ENCODE measurements around the gene MFSD12.
A peak's percentile ranks its signal among the peaks of the same experiment; 100 is the strongest.

MFSD12 gene

GRCh38 chr19:3589439-3589838 is 32.1 kb upstream of the MFSD12 start:
- Histone ChIP-seq H3K4me3 (ENCODE audit: low read length in 2 of 2) (no peak overlapping the region), H3K4me1 (ENCODE audit: control insufficient read depth in 2 of 2, insufficient read depth in 1 of 2, low read depth in 1 of 2, low read length in 2 of 2) (no peaks in the 10 kb centered on the region)

DNA sequence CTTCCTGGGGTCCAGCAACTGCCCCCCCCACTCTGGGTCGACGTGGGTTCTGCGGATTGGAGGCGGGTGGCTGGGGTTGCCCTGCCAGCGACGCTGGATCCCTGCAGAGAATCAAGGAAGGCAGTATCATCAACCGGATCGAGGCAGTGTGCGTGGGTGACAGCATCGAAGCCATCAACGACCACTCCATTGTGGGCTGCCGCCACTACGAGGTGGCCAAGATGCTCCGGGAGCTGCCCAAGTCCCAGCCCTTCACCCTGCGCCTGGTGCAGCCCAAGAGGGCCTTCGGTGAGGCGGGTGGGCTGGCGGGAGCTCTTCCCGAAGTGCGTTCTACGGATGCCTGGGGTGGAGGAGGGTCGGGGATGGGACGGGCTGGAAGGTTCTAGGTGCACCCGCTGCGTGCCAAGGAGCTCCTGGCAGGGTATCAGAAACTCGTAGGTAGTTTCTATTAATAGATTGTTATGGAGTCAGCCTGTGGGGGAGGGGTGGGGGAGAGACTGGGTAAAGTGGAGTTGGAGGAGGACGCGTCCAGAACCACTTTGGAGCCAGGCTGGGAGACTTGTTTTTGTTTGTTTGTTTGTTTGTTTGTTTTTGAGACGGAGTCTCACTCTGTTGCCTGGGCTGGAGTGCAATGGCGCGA is 29.4 kb upstream of the MFSD12 start:
- no CpG with 5 or more reads among the region's 31 CpGs for WGBS, 2 donors (ENCODE audit: extremely low coverage in 2 of 2, insufficient read length in 2 of 2, insufficient replicate concordance in 1 of 2)
- Histone ChIP-seq H3K79me1 (ENCODE audit: low read depth, low read length) (no peaks in the 10 kb centered on the region), H3K27me3 (ENCODE audit: control insufficient read depth in 3 of 3, insufficient read depth in 3 of 3, low read depth in 1 of 3, low read length in 3 of 3) (peaks cover 8 to 24% (median 23%) of the 10 kb centered on the region in 3 experiments), H3K9ac (ENCODE audit: low read depth, low read length, poor library complexity) (no peak overlapping the region), H2BK15ac (ENCODE audit: low read length) (peak overlapping the region; percentile 58), H3K4me2 (ENCODE audit: insufficient read depth, low read length, poor library complexity, severe bottlenecking) (no peak overlapping the region), H4K91ac (ENCODE audit: low read depth, low read length, poor library complexity) (no peak overlapping the region), H2BK12ac (ENCODE audit: low read length) (peak overlapping the region; percentile 41), H3K4me1 (ENCODE audit: control insufficient read depth in 2 of 2, insufficient read depth in 1 of 2, low read depth in 1 of 2, low read length in 2 of 2) (no peaks in the 10 kb centered on the region), H2BK5ac (ENCODE audit: low read length) (no peak overlapping the region), H3K18ac (ENCODE audit: low read length) (peak overlapping the region; percentile 38), H3K27ac (replicated peaks; ENCODE audit: low read length) (no peak overlapping the region), H3K9me3 (replicated peaks in 1 of 2; ENCODE audit: control insufficient read depth in 2 of 2, insufficient read depth in 1 of 2, low read depth in 1 of 2, low read length in 2 of 2) (no peaks in the 10 kb centered on the region), H2BK120ac (ENCODE audit: low read depth, low read length) (no peak overlapping the region), H3K4ac (ENCODE audit: low read length) (no peak overlapping the region), H2AK5ac (ENCODE audit: low read depth, low read length) (peak overlapping the region; percentile 75), H2AFZ (ENCODE audit: low read length) (no peak overlapping the region), H3K14ac (ENCODE audit: low read length) (peak overlapping the region; percentile 56), H3K23ac (ENCODE audit: low read depth, low read length, poor library complexity) (peak overlapping the region; percentile 20), H3K36me3 (replicated peaks in 1 of 2; ENCODE audit: control insufficient read depth in 2 of 2, insufficient read depth in 2 of 2, low read length in 2 of 2) (no peaks in the 10 kb centered on the region), H4K8ac (ENCODE audit: low read depth, low read length) (peak overlapping the region; percentile 65), H3K4me3 (ENCODE audit: low read length in 2 of 2) (no peak overlapping the region)
- no peak for DNase-seq (ENCODE audit: low spot score)

More at GRCh38 chr19:3589439-3589838, 32.1 kb upstream of the MFSD12 start:
- no peak overlapping the region for H3K23ac ChIP-seq (ENCODE audit: low read depth, low read length, poor library complexity)
- no peak overlapping the region for H2AFZ ChIP-seq (ENCODE audit: low read length)
- H3K14ac ChIP-seq (ENCODE audit: low read length): no peak overlapping the region
- no peak overlapping the region for H3K27ac ChIP-seq (replicated peaks; ENCODE audit: low read length)
- H4K8ac ChIP-seq (ENCODE audit: low read depth, low read length): no peak overlapping the region
- no peak overlapping the region for H3K4ac ChIP-seq (ENCODE audit: low read length)
- no peak overlapping the region for H4K91ac ChIP-seq (ENCODE audit: low read depth, low read length, poor library complexity)
- no peak overlapping the region for H2BK120ac ChIP-seq (ENCODE audit: low read depth, low read length)
- WGBS, 2 donors (ENCODE audit: extremely low coverage in 2 of 2, insufficient read length in 2 of 2, insufficient replicate concordance in 1 of 2): no CpG with 5 or more reads among the region's 11 CpGs
- no peak overlapping the region for H2BK12ac ChIP-seq (ENCODE audit: low read length)
- no peaks in the 10 kb centered on the region for H3K79me1 ChIP-seq (ENCODE audit: low read depth, low read length)
- H2BK15ac ChIP-seq (ENCODE audit: low read length): no peak overlapping the region
- no peak for DNase-seq (ENCODE audit: low spot score)
- no peak overlapping the region for H3K4me2 ChIP-seq (ENCODE audit: insufficient read depth, low read length, poor library complexity, severe bottlenecking)
- no peak overlapping the region for H2BK5ac ChIP-seq (ENCODE audit: low read length)
- H3K9me3 ChIP-seq (replicated peaks in 1 of 2; ENCODE audit: control insufficient read depth in 2 of 2, insufficient read depth in 1 of 2, low read depth in 1 of 2, low read length in 2 of 2): no peaks in the 10 kb centered on the region
- H3K27me3 ChIP-seq (ENCODE audit: control insufficient read depth in 3 of 3, insufficient read depth in 3 of 3, low read depth in 1 of 3, low read length in 3 of 3): peaks cover 8 to 20% (median 20%) of the 10 kb centered on the region in 3 experiments
- H3K18ac ChIP-seq (ENCODE audit: low read length): no peak overlapping the region
- H2AK5ac ChIP-seq (ENCODE audit: low read depth, low read length): no peak overlapping the region
- H3K36me3 ChIP-seq (replicated peaks in 1 of 2; ENCODE audit: control insufficient read depth in 2 of 2, insufficient read depth in 2 of 2, low read length in 2 of 2): no peaks in the 10 kb centered on the region
- no peak overlapping the region for H3K9ac ChIP-seq (ENCODE audit: low read depth, low read length, poor library complexity)

DNA sequence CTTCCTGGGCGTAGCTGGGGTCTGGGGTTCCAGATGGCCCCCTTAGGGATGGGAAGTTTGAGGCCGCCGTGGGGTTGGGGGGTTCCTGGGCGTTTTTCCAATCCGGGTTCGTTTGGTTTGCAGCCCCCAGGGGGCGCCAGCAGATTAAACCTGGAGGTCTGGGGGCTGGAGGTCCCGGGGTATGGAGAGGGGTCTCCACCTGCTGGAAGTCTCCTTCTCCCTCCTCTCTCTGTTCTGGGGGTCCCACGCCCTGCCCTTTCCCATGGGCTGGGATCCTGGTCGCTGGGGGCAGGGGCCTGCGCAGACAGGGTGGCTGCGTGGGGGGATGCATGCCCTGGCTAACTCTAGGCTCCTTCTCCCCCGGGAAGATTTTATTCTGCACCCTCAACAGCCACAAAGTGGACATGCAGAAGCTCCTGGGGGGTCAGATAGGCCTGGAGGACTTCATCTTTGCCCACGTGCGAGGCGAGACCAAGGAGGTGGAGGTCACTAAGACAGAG is 28.8 kb upstream of the MFSD12 start:
- no peaks in the 10 kb centered on the region for H3K4me1 ChIP-seq (ENCODE audit: control insufficient read depth in 2 of 2, insufficient read depth in 1 of 2, low read depth in 1 of 2, low read length in 2 of 2)
- no peak overlapping the region for H3K4ac ChIP-seq (ENCODE audit: low read length)
- H3K36me3 ChIP-seq (replicated peaks in 1 of 2; ENCODE audit: control insufficient read depth in 2 of 2, insufficient read depth in 2 of 2, low read length in 2 of 2): no peaks in the 10 kb centered on the region
- no peaks in the 10 kb centered on the region for H3K9me3 ChIP-seq (replicated peaks in 1 of 2; ENCODE audit: control insufficient read depth in 2 of 2, insufficient read depth in 1 of 2, low read depth in 1 of 2, low read length in 2 of 2)
- H3K27me3 ChIP-seq (ENCODE audit: control insufficient read depth in 3 of 3, insufficient read depth in 3 of 3, low read depth in 1 of 3, low read length in 3 of 3): peaks cover 8 to 24% (median 23%) of the 10 kb centered on the region in 3 experiments
- no peak overlapping the region for H2BK120ac ChIP-seq (ENCODE audit: low read depth, low read length)
- H3K79me1 ChIP-seq (ENCODE audit: low read depth, low read length): no peaks in the 10 kb centered on the region
- H2BK15ac ChIP-seq (ENCODE audit: low read length): peak overlapping the region; percentile 67
- H3K14ac ChIP-seq (ENCODE audit: low read length): peak overlapping the region; percentile 56
- H3K9ac ChIP-seq (ENCODE audit: low read depth, low read length, poor library complexity): no peak overlapping the region
- DNase-seq (ENCODE audit: low spot score): no peak
- WGBS, 2 donors (ENCODE audit: extremely low coverage in 2 of 2, insufficient read length in 2 of 2, insufficient replicate concordance in 1 of 2): no CpG with 5 or more reads among the region's 16 CpGs
- H3K23ac ChIP-seq (ENCODE audit: low read depth, low read length, poor library complexity): peak overlapping the region; percentile 73
- H3K27ac ChIP-seq (replicated peaks; ENCODE audit: low read length): no peak overlapping the region
- H2BK5ac ChIP-seq (ENCODE audit: low read length): peak overlapping the region; percentile 39
- no peak overlapping the region for H4K91ac ChIP-seq (ENCODE audit: low read depth, low read length, poor library complexity)
- peak overlapping the region; percentile 54 for H3K4me2 ChIP-seq (ENCODE audit: insufficient read depth, low read length, poor library complexity, severe bottlenecking)
- H4K8ac ChIP-seq (ENCODE audit: low read depth, low read length): no peak overlapping the region
- no peak overlapping the region for H3K4me3 ChIP-seq (ENCODE audit: low read length in 2 of 2)
- H3K18ac ChIP-seq (ENCODE audit: low read length): no peak overlapping the region
- H2BK12ac ChIP-seq (ENCODE audit: low read length): no peak overlapping the region
- H2AK5ac ChIP-seq (ENCODE audit: low read depth, low read length): peak overlapping the region; percentile 75
- H2AFZ ChIP-seq (ENCODE audit: low read length): peak overlapping the region; percentile 73

DNA sequence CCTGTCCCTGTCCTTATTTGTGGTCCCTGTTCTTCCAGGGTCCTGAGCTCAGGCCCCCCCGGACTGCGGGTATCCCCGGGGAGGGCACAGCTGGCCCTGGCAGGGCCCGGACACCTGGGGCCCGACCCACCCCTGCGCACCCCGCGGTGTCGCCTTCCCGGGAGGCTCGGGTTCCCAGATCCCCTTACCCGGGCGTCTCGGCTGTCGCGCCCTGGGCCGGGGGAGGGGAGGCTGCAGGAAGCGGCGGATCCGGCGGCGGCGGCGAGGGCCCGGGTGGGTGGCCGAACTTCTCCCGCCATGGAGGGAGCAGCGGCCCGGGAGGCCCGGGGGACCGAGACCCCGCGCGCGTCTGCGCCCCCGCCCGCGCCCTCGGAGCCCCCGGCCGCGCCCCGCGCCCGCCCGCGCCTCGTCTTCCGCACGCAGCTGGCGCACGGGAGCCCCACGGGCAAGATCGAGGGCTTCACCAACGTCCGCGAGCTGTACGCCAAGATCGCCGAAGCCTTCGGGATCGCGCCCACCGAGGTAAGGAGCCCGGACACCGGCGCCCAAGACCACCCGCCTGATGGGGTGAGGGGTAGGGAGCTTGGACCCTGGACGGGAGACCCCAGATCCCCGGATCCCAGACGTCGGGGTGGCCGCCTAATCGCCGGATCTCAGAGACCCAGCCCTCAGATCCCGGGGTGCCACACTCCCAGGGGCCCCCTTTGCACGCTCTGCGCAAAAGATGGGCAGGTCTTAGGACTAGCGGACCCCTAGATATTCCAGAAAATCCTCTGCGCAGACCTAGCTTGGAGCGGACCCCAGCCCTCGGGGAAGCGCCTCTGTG is 28.1 kb upstream of the MFSD12 start, which contains the start of gene GIPC3:
Gene GIPC3, plus strand, starts transcription at position 178 of the 826 bp plus-strand sequence. Its CDS starts 120 bp downstream, at position 298.
- Histone ChIP-seq H3K9me3 (replicated peaks in 1 of 2; ENCODE audit: control insufficient read depth in 2 of 2, insufficient read depth in 1 of 2, low read depth in 1 of 2, low read length in 2 of 2) (no peaks in the 10 kb centered on the region), H2BK5ac (ENCODE audit: low read length) (peak within 1 kb of the TSS; percentile 39), H3K4me2 (ENCODE audit: insufficient read depth, low read length, poor library complexity, severe bottlenecking) (peak within 1 kb of the TSS; percentile 54), H3K27me3 (ENCODE audit: control insufficient read depth in 3 of 3, insufficient read depth in 3 of 3, low read depth in 1 of 3, low read length in 3 of 3) (peaks cover 8 to 24% (median 23%) of the 10 kb centered on the region in 3 experiments), H4K8ac (ENCODE audit: low read depth, low read length) (no peak within 1 kb of the TSS), H3K4me3 (ENCODE audit: low read length in 2 of 2) (no peak within 1 kb of the TSS), H2AFZ (ENCODE audit: low read length) (peak within 1 kb of the TSS; percentile 73), H2BK15ac (ENCODE audit: low read length) (peak within 1 kb of the TSS; percentile 67), H3K36me3 (replicated peaks in 1 of 2; ENCODE audit: control insufficient read depth in 2 of 2, insufficient read depth in 2 of 2, low read length in 2 of 2) (no peaks in the 10 kb centered on the region), H3K27ac (replicated peaks; ENCODE audit: low read length) (no peak within 1 kb of the TSS), H3K23ac (ENCODE audit: low read depth, low read length, poor library complexity) (peak within 1 kb of the TSS; percentile 73), H2BK12ac (ENCODE audit: low read length) (no peak within 1 kb of the TSS), H3K9ac (ENCODE audit: low read depth, low read length, poor library complexity) (no peak within 1 kb of the TSS), H3K4me1 (ENCODE audit: control insufficient read depth in 2 of 2, insufficient read depth in 1 of 2, low read depth in 1 of 2, low read length in 2 of 2) (no peaks in the 10 kb centered on the region), H3K18ac (ENCODE audit: low read length) (peak within 1 kb of the TSS; percentile 91), H2AK5ac (ENCODE audit: low read depth, low read length) (no peak within 1 kb of the TSS), H2BK120ac (ENCODE audit: low read depth, low read length) (no peak within 1 kb of the TSS), H3K4ac (ENCODE audit: low read length) (no peak within 1 kb of the TSS), H4K91ac (ENCODE audit: low read depth, low read length, poor library complexity) (no peak within 1 kb of the TSS), H3K79me1 (ENCODE audit: low read depth, low read length) (no peaks in the 10 kb centered on the region), H3K14ac (ENCODE audit: low read length) (no peak within 1 kb of the TSS)
- no peak for DNase-seq (ENCODE audit: low spot score)
- WGBS, 2 donors (ENCODE audit: extremely low coverage in 2 of 2, insufficient read length in 2 of 2, insufficient replicate concordance in 1 of 2): no CpG with 5 or more reads among the region's 84 CpGs

All from neuronal stem cell (in vitro differentiated cells).